WTC11 (cell line): ENCODE results near the gene NOS1. TPM values are rescaled to one million over a fixed set of nuclear protein-coding genes. Genes with fewer than 3 reads are reported as not detected.

ENCODE experiments used
- ATAC-seq: fragments of 200-7000 bp; cut with Tn5 transposase; 2 replicates; pipeline ENCODE4 v1.10.0; 2021; ENCODE audit warnings: mild to moderate bottlenecking, moderate library complexity
- CTCF ChIA-PET: fragments of 300-600 bp; sonication (Branson Sonifier 250); formaldehyde crosslinking; loops from one replicate; lab custom pipeline; 2021; ENCODE audit warnings: antibody characterized with exemption; lab: Charles Lee
- POLR2A ChIA-PET: fragments of 350-600 bp; sonication (Branson Sonifier 250); formaldehyde crosslinking; loops from one replicate; lab custom pipeline; 2021; ENCODE audit warnings: antibody characterized with exemption; lab: Charles Lee
- DNase-seq: peaks from one replicate; pipeline ENCODE4 v3.0.0; 2021; ENCODE audit warnings: low spot score
- H3K27ac Mint-ChIP-seq: 2 replicates; pipeline ENCODE4 v1.8.0; 2021; ENCODE audit warnings: mixed read lengths
- H3K27me3 Mint-ChIP-seq: 2 replicates; pipeline ENCODE4 v1.8.0; 2021; ENCODE audit warnings: low read depth, mild to moderate bottlenecking, moderate library complexity, mixed read lengths
- H3K36me3 Mint-ChIP-seq: 2 replicates; pipeline ENCODE4 v1.8.0; 2021; ENCODE audit warnings: mixed read lengths
- H3K4me1 Mint-ChIP-seq: 2 replicates; pipeline ENCODE4 v1.8.0; 2022; ENCODE audit warnings: mixed read lengths
- H3K4me3 Mint-ChIP-seq: 2 replicates; pipeline ENCODE4 v1.8.0; 2021; ENCODE audit warnings: mild to moderate bottlenecking, moderate library complexity, mixed read lengths
- H3K9me3 Mint-ChIP-seq: 2 replicates; pipeline ENCODE4 v1.8.0; 2021; ENCODE audit warnings: mixed read lengths
- AFF4 ChIP-seq: sonication (generic); formaldehyde crosslinking; IDR thresholded peaks from 2 replicates; pipeline ENCODE4 v1.8.1; 2023; ENCODE audit warnings: mild to moderate bottlenecking, missing genetic modification reagents, borderline replicate concordance
- CREB1 ChIP-seq: sonication (generic); formaldehyde crosslinking; IDR thresholded peaks from 2 replicates; pipeline ENCODE4 v1.8.0; 2023; ENCODE audit warnings: mild to moderate bottlenecking, missing genetic modification reagents
- CREM ChIP-seq: sonication (generic); formaldehyde crosslinking; IDR thresholded peaks from 2 replicates; pipeline ENCODE4 v1.8.1; 2022; ENCODE audit warnings: mild to moderate bottlenecking, missing genetic modification reagents, moderate library complexity
- EMX1 ChIP-seq: fragments of 250-450 bp; sonication (Bioruptor Pico); IDR thresholded peaks from 2 replicates; pipeline ENCODE4 v1.8.0; 2021; ENCODE audit warnings: mild to moderate bottlenecking
- GABPB1 ChIP-seq: sonication (generic); formaldehyde crosslinking; IDR thresholded peaks from 2 replicates; pipeline ENCODE4 v1.8.1; 2023; ENCODE audit warnings: mild to moderate bottlenecking, missing genetic modification reagents
- GTF2I ChIP-seq: fragments of 250-450 bp; sonication (Bioruptor Pico); conservative IDR thresholded peaks from 2 replicates; pipeline ENCODE4 v1.4.0; 2021; ENCODE audit warnings: mild to moderate bottlenecking
- HMGA2 ChIP-seq: fragments of 250-450 bp; sonication (Bioruptor Pico); IDR thresholded peaks from 2 replicates; pipeline ENCODE4 v1.4.0; 2021; ENCODE audit warnings: mild to moderate bottlenecking, moderate library complexity
- MYBL2 ChIP-seq: sonication (generic); formaldehyde crosslinking; IDR thresholded peaks from 2 replicates; pipeline ENCODE4 v1.8.1; 2023; ENCODE audit warnings: mild to moderate bottlenecking, moderate library complexity, missing genetic modification reagents
- NR2C2 ChIP-seq: sonication (generic); formaldehyde crosslinking; IDR thresholded peaks from 2 replicates; pipeline ENCODE4 v1.8.0; 2022; ENCODE audit warnings: mild to moderate bottlenecking, missing genetic modification reagents
- OVOL2 ChIP-seq: fragments of 250-450 bp; sonication (Bioruptor Pico); IDR thresholded peaks from 2 replicates; pipeline ENCODE4 v1.9.0; 2021; ENCODE audit warnings: mild to moderate bottlenecking, borderline replicate concordance
- PRRX2 ChIP-seq: fragments of 250-450 bp; sonication (Bioruptor Pico); IDR thresholded peaks from 2 replicates; pipeline ENCODE4 v1.8.0; 2021; ENCODE audit warnings: mild to moderate bottlenecking
- RELA ChIP-seq: sonication (generic); formaldehyde crosslinking; IDR thresholded peaks from 2 replicates; pipeline ENCODE4 v1.8.1; 2022; ENCODE audit warnings: missing genetic modification reagents, mild to moderate bottlenecking, borderline replicate concordance
- SMAD3 ChIP-seq: sonication (generic); formaldehyde crosslinking; IDR thresholded peaks from 2 replicates; pipeline ENCODE4 v1.8.0; 2022; ENCODE audit warnings: missing genetic modification reagents, mild to moderate bottlenecking, borderline replicate concordance
- TEAD1 ChIP-seq: sonication (generic); formaldehyde crosslinking; IDR thresholded peaks from 2 replicates; pipeline ENCODE4 v1.8.0; 2022; ENCODE audit warnings: mild to moderate bottlenecking, missing genetic modification reagents
- TEAD4 ChIP-seq: sonication (generic); formaldehyde crosslinking; IDR thresholded peaks from 2 replicates; pipeline ENCODE4 v1.8.0; 2022; ENCODE audit warnings: mild to moderate bottlenecking, missing genetic modification reagents
- TP53 ChIP-seq: sonication (generic); formaldehyde crosslinking; IDR thresholded peaks from 2 replicates; pipeline ENCODE4 v1.8.1; 2023; ENCODE audit warnings: mild to moderate bottlenecking, missing genetic modification reagents
- USF1 ChIP-seq: sonication (generic); formaldehyde crosslinking; IDR thresholded peaks from 2 replicates; pipeline ENCODE4 v1.8.0; 2022; ENCODE audit warnings: mild to moderate bottlenecking, missing genetic modification reagents
- ZBTB43 ChIP-seq: sonication (generic); formaldehyde crosslinking; IDR thresholded peaks from 2 replicates; pipeline ENCODE4 v1.8.1; 2023; ENCODE audit warnings: mild to moderate bottlenecking, missing genetic modification reagents
- ZNF317 ChIP-seq: sonication (generic); formaldehyde crosslinking; IDR thresholded peaks from 2 replicates; pipeline ENCODE4 v1.8.1; 2023; ENCODE audit warnings: low read depth, mild to moderate bottlenecking, moderate library complexity, missing genetic modification reagents, borderline replicate concordance
- ZNF396 ChIP-seq: fragments of 250-450 bp; sonication (Bioruptor Pico); IDR thresholded peaks from 2 replicates; pipeline ENCODE4 v1.8.0; 2021; ENCODE audit warnings: mild to moderate bottlenecking, moderate library complexity, borderline replicate concordance
- total RNA-seq: library from RNA; stranded (reverse); gene quantifications from 3 replicates; pipeline ENCODE4 v1.2.3, GENCODE V29; 2021
- TF ChIP-seq, protein P1 (sequence below): sonication (generic); formaldehyde crosslinking; IDR thresholded peaks from 2 replicates; pipeline ENCODE4 v1.8.1; 2023; ENCODE audit warnings: mild to moderate bottlenecking, missing genetic modification reagents, moderate library complexity
- TF ChIP-seq, protein P2 (sequence below): fragments of 250-450 bp; sonication (Bioruptor Pico); IDR thresholded peaks from 2 replicates; pipeline ENCODE4 v1.8.0; 2021; ENCODE audit warnings: mild to moderate bottlenecking
- TF ChIP-seq, protein P3 (sequence below): sonication (generic); formaldehyde crosslinking; IDR thresholded peaks from 2 replicates; pipeline ENCODE4 v1.8.1; 2023; ENCODE audit warnings: mild to moderate bottlenecking, missing genetic modification reagents

The NOS1 gene
- total RNA-seq, 1 experiment from 2014 or later, result 4.5 TPM

- ATAC-seq (no peak), DNase-seq (no peak)
- no peaks in the 10 kb centered on the region for H3K9me3 Mint-ChIP-seq
- ChIA-PET POLR2A (no interaction called here), CTCF (interaction anchor here (0.9 to 3.4 kb wide), 3 partner anchors 9 to 116 kb away, joined by 3 to 11 read pairs (median 3); partner anchors contain the start of gene NOS1)
- H3K27ac Mint-ChIP-seq, result no peak overlapping the region
- peaks cover 8% of the 10 kb centered on the region for H3K4me1 Mint-ChIP-seq
- H3K27me3 Mint-ChIP-seq, result peaks cover 3% of the 10 kb centered on the region
- H3K36me3 Mint-ChIP-seq, result no peaks in the 10 kb centered on the region
- TF ChIP-seq CREB1 (no peak), NR2C2 (CRISPR knock-in tag) (no peak), ZNF317 (CRISPR knock-in tag) (no peak)
- TF ChIP-seq, protein P1, sequence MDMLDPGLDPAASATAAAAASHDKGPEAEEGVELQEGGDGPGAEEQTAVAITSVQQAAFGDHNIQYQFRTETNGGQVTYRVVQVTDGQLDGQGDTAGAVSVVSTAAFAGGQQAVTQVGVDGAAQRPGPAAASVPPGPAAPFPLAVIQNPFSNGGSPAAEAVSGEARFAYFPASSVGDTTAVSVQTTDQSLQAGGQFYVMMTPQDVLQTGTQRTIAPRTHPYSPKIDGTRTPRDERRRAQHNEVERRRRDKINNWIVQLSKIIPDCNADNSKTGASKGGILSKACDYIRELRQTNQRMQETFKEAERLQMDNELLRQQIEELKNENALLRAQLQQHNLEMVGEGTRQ (CRISPR knock-in tag), result no peak
- TF ChIP-seq, protein P2, sequence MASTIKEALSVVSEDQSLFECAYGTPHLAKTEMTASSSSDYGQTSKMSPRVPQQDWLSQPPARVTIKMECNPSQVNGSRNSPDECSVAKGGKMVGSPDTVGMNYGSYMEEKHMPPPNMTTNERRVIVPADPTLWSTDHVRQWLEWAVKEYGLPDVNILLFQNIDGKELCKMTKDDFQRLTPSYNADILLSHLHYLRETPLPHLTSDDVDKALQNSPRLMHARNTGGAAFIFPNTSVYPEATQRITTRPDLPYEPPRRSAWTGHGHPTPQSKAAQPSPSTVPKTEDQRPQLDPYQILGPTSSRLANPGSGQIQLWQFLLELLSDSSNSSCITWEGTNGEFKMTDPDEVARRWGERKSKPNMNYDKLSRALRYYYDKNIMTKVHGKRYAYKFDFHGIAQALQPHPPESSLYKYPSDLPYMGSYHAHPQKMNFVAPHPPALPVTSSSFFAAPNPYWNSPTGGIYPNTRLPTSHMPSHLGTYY (CRISPR knock-in tag), result no peak
- H3K4me3 Mint-ChIP-seq, result no peak overlapping the region
Measured at GRCh38 chr12:117352206-117352605, 9.2 kb downstream of the NOS1 start.

DNA sequence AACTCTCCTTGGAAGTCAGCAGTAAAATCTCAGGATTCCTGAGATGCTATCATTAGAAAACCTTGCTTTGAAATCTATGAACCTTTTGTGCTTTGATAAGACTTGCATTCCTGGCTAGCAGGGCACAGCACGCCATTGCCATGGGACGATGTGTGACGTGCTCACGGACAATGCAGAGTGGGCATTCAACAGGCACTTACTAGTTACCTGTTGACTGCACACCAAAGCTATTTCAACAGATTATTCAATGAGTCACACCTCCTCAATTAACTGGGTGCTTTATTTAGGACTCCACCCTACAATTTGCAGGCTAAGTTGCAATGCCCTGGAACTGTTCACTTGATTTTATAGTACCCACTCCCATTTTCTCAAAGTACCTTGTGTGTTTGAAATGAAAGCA is 11.3 kb downstream of the NOS1 start:
- no peaks in the 10 kb centered on the region for H3K27me3 Mint-ChIP-seq
- H3K9me3 Mint-ChIP-seq, result no peaks in the 10 kb centered on the region
- no peak overlapping the region for H3K27ac Mint-ChIP-seq
- no peaks in the 10 kb centered on the region for H3K36me3 Mint-ChIP-seq
- ChIA-PET CTCF (interaction anchor here (1.4 to 3.4 kb wide), 2 partner anchors 17 to 114 kb away, joined by 3 to 11 read pairs; no protein-coding TSS in a partner anchor), POLR2A (no interaction called here)
- ATAC-seq (no peak), DNase-seq (no peak)
- H3K4me3 Mint-ChIP-seq, result no peak overlapping the region
- H3K4me1 Mint-ChIP-seq, result peaks cover 8% of the 10 kb centered on the region
- no peak for TF ChIP-seq RELA (CRISPR knock-in tag)
- no peak for TF ChIP-seq TEAD1 (CRISPR knock-in tag)
- TF ChIP-seq OVOL2, result no peak
- no peak for TF ChIP-seq CREM
- TF ChIP-seq USF1 (CRISPR knock-in tag), result no peak
- no peak for TF ChIP-seq TP53 (CRISPR knock-in tag)
- TF ChIP-seq HMGA2 (CRISPR knock-in tag), result no peak
- no peak for TF ChIP-seq TEAD4 (CRISPR knock-in tag)
- TF ChIP-seq SMAD3 (CRISPR knock-in tag), result no peak
- no peak for TF ChIP-seq MYBL2 (CRISPR knock-in tag)
- TF ChIP-seq CREB1, result no peak
- no peak for TF ChIP-seq GABPB1
- no peak for TF ChIP-seq ZBTB43 (CRISPR knock-in tag)
- TF ChIP-seq EMX1 (CRISPR knock-in tag), result no peak
- TF ChIP-seq GTF2I (CRISPR knock-in tag), result no peak
- TF ChIP-seq PRRX2 (CRISPR knock-in tag), result no peak
- no peak for TF ChIP-seq AFF4 (CRISPR knock-in tag)
- no peak for TF ChIP-seq ZNF396
- TF ChIP-seq, protein P3, sequence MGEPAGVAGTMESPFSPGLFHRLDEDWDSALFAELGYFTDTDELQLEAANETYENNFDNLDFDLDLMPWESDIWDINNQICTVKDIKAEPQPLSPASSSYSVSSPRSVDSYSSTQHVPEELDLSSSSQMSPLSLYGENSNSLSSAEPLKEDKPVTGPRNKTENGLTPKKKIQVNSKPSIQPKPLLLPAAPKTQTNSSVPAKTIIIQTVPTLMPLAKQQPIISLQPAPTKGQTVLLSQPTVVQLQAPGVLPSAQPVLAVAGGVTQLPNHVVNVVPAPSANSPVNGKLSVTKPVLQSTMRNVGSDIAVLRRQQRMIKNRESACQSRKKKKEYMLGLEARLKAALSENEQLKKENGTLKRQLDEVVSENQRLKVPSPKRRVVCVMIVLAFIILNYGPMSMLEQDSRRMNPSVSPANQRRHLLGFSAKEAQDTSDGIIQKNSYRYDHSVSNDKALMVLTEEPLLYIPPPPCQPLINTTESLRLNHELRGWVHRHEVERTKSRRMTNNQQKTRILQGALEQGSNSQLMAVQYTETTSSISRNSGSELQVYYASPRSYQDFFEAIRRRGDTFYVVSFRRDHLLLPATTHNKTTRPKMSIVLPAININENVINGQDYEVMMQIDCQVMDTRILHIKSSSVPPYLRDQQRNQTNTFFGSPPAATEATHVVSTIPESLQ, result no peak
